K562 (cell line): ENCODE results near the gene WASF3. TPM values are rescaled to one million over a fixed set of nuclear protein-coding genes. Genes with fewer than 3 reads are reported as not detected.

ENCODE experiments used
- ATAC-seq: fragments of 200-7000 bp; cut with Tn5 transposase; 3 replicates; pipeline ENCODE4 v1.9.1; 2020; ENCODE audit warnings: moderate library complexity
- BruUV-seq: library from RNA; stranded (reverse); fragments of 400-500 nt; replicated peaks from 2 replicates; lab custom pipeline; 2021; lab: Mats Ljungman, UMichigan
- CTCF ChIA-PET: fragments of 300-600 bp; formaldehyde crosslinking; extraction: SDS; loops from one replicate; lab custom pipeline; 2021; ENCODE audit warnings: low intra/inter-chr PET ratio; lab: Yijun Ruan, JAX
- POLR2A ChIA-PET: fragments of 300-600, 350-650 bp; sonication (Branson Sonifier 250); formaldehyde crosslinking; extraction: SDS; loops from one replicate; lab custom pipeline; 2021; ENCODE audit warnings: antibody characterized with exemption, inconsistent platforms; lab: Yijun Ruan, JAX
- DNase-seq, 4 experiments: peaks; one replicate each; pipeline versions ENCODE4 v3.0.0 to v3.0.0-alpha.2; 2011 to 2018; ENCODE audit warnings: low spot score in 3 of 4, mixed read lengths in 3 of 4; ENCODE audit errors: extremely low read depth in 1 of 4
- FAIRE-seq: peaks from 2 replicates; lab custom pipeline; 2011; peaks lifted over from hg19 to GRCh38; lab: Jason Lieb, UNC
- H2AFZ ChIP-seq: 2 replicates; pipeline ENCODE4 v1.6.0; 2011; ENCODE audit warnings: low read depth, low read length, control low read depth, inconsistent platforms
- H3K27ac ChIP-seq: fragments of 200-600 bp; 3 replicates; pipeline ENCODE4 v1.8.0; 2011; ENCODE audit warnings: low read depth, mild to moderate bottlenecking, control low read depth, inconsistent platforms, low read length, moderate library complexity, mixed read lengths; ENCODE audit errors: extremely low read depth
- H3K27me3 ChIP-seq, 2 experiments: fragments of 300-600 bp in 1 of 2; 2 replicates in 1 of 2; 3 replicates in 1 of 2; pipeline versions ENCODE4 v1.6.0 to v1.8.0; 2011; ENCODE audit warnings: inconsistent platforms in 2 of 2, low read length in 2 of 2, mild to moderate bottlenecking in 1 of 2, mixed read lengths in 1 of 2, moderate library complexity in 1 of 2; ENCODE audit not compliant: control insufficient read depth in 2 of 2, insufficient read depth in 2 of 2
- H3K36me3 ChIP-seq: fragments of 300-600 bp; 3 replicates; pipeline ENCODE4 v1.8.0; 2011; ENCODE audit warnings: mild to moderate bottlenecking, low read length, inconsistent platforms; ENCODE audit not compliant: control insufficient read depth, insufficient read depth
- H3K4me1 ChIP-seq, 2 experiments: fragments of 200-600 bp in 1 of 2; replicated peaks in 1 of 2; 2 replicates in 1 of 2; 3 replicates in 1 of 2; pipeline versions ENCODE4 v1.5.1 to v1.8.0; 2011; ENCODE audit warnings: inconsistent platforms in 2 of 2, low read length in 2 of 2, mild to moderate bottlenecking in 1 of 2, mixed read lengths in 1 of 2, moderate library complexity in 1 of 2; ENCODE audit not compliant: control insufficient read depth in 2 of 2, insufficient read depth in 2 of 2
- H3K4me2 ChIP-seq: 2 replicates; pipeline ENCODE4 v1.6.1; 2011; ENCODE audit warnings: low read length, control low read depth, inconsistent platforms, mixed read lengths; ENCODE audit not compliant: insufficient read depth
- H3K4me3 ChIP-seq: fragments of 200-600 bp; sonication (generic), shearing (Covaris generic); 2 replicates; pipeline ENCODE4 v1.5.1; 2016; ENCODE audit warnings: control low read depth, inconsistent platforms
- H3K79me2 ChIP-seq: fragments of 200-600 bp; 3 replicates; pipeline ENCODE4 v1.8.0; 2011; ENCODE audit warnings: low read length, inconsistent platforms; ENCODE audit not compliant: control insufficient read depth, insufficient read depth
- H3K9ac ChIP-seq, 2 experiments: 2 replicates each; pipeline versions ENCODE4 v1.6.0 to v1.6.1; 2011; ENCODE audit warnings: low read depth in 2 of 2, low read length in 2 of 2, control low read depth in 1 of 2, inconsistent platforms in 1 of 2, mild to moderate bottlenecking in 1 of 2, mixed read lengths in 1 of 2; ENCODE audit not compliant: insufficient read depth in 1 of 2
- H3K9me1 ChIP-seq: one replicate; pipeline ENCODE4 v1.6.0; 2011; ENCODE audit warnings: inconsistent platforms, mild to moderate bottlenecking, low read length, moderate library complexity; ENCODE audit not compliant: control insufficient read depth, insufficient read depth
- H3K9me3 ChIP-seq: replicated peaks from 2 replicates; pipeline ENCODE4 v1.5.1; 2011; ENCODE audit warnings: low read depth, low read length, inconsistent platforms; ENCODE audit not compliant: control insufficient read depth, insufficient read depth
- H4K20me1 ChIP-seq: replicated peaks from 2 replicates; pipeline ENCODE4 v1.6.1; 2011; ENCODE audit warnings: low read length, inconsistent platforms, mixed read lengths; ENCODE audit not compliant: control insufficient read depth, insufficient read depth
- BACH1 ChIP-seq: fragments of 200-800 bp; sonication (Bioruptor generic); IDR thresholded peaks from 2 replicates; pipeline ENCODE4 v1.6.1; 2016; ENCODE audit warnings: missing genetic modification characterization, missing compliant biosample characterization
- HDAC8 ChIP-seq: fragments of 450-650 bp; IDR thresholded peaks from 2 replicates; pipeline ENCODE4 v1.6.1; 2016; ENCODE audit warnings: mild to moderate bottlenecking, missing genetic modification characterization, moderate library complexity, missing compliant biosample characterization
- HNRNPUL1 ChIP-seq: fragments of 200-400 bp; formaldehyde crosslinking; IDR thresholded peaks from 2 replicates; pipeline ENCODE4 v1.6.1; 2017; ENCODE audit warnings: low read length
- KAT7 ChIP-seq: sonication (generic); formaldehyde crosslinking; IDR thresholded peaks from 2 replicates; pipeline ENCODE4 v1.8.0; 2022; ENCODE audit warnings: missing genetic modification reagents, mild to moderate bottlenecking, borderline replicate concordance
- LARP7 ChIP-seq: fragments of 450-650 bp; IDR thresholded peaks from 2 replicates; pipeline ENCODE4 v1.6.1; 2016
- MIER1 ChIP-seq: fragments of 450-650 bp; IDR thresholded peaks from 2 replicates; pipeline ENCODE4 v1.6.1; 2016; ENCODE audit warnings: antibody characterized with exemption, mild to moderate bottlenecking, low read depth
- NFIC ChIP-seq: fragments of 450-650 bp; IDR thresholded peaks from 2 replicates; pipeline ENCODE4 v1.6.1; 2017; ENCODE audit warnings: mild to moderate bottlenecking, inconsistent platforms
- NR2F6 ChIP-seq: fragments of 450-650 bp; formaldehyde crosslinking; IDR thresholded peaks from 2 replicates; pipeline ENCODE4 v1.4.0; 2020; ENCODE audit warnings: mild to moderate bottlenecking
- PTBP1 ChIP-seq: fragments of 200-400 bp; formaldehyde crosslinking; IDR thresholded peaks from 2 replicates; pipeline ENCODE4 v1.6.1; 2017; ENCODE audit warnings: low read depth, low read length
- RBFOX2 ChIP-seq: fragments of 200-400 bp; formaldehyde crosslinking; IDR thresholded peaks from 2 replicates; pipeline ENCODE4 v1.6.1; 2017; ENCODE audit warnings: low read depth, mild to moderate bottlenecking, low read length, moderate library complexity
- SAFB ChIP-seq: fragments of 200-400 bp; formaldehyde crosslinking; IDR thresholded peaks from 2 replicates; pipeline ENCODE4 v1.6.1; 2017; ENCODE audit warnings: low read depth, low read length, borderline replicate concordance
- SMAD4 ChIP-seq: fragments of 250-450 bp; sonication (Bioruptor Pico); conservative IDR thresholded peaks from 2 replicates; pipeline ENCODE4 v1.8.0; 2021; ENCODE audit warnings: inconsistent platforms, mild to moderate bottlenecking, moderate library complexity
- ZFPM2 ChIP-seq: fragments of 250-450 bp; sonication (Bioruptor Pico); IDR thresholded peaks from 2 replicates; pipeline ENCODE4 v1.5.1; 2022; ENCODE audit warnings: mild to moderate bottlenecking
- ZNF23 ChIP-seq: fragments of 250-450 bp; sonication (Bioruptor Pico); IDR thresholded peaks from 2 replicates; pipeline ENCODE4 v1.4.0; 2020; ENCODE audit warnings: mild to moderate bottlenecking
- ZNF316 ChIP-seq: fragments of 450-650 bp; IDR thresholded peaks from 2 replicates; pipeline ENCODE4 v1.6.1; 2016
- ZNF431 ChIP-seq: sonication (generic); formaldehyde crosslinking; IDR thresholded peaks from 2 replicates; pipeline ENCODE4 v1.8.0; 2022; ENCODE audit warnings: mild to moderate bottlenecking, missing genetic modification reagents
- WGBS: fragments of 100-300 bp; shearing (Covaris generic); methylation state at CpG from one replicate; pipeline ENCODE4 v1.1.6; 2016; ENCODE audit warnings: low coverage, mixed read lengths; ENCODE audit not compliant: insufficient coverage; ENCODE audit errors: missing lambda C conversion rate; 5-methylcytosine and 5-hydroxymethylcytosine counted together
- in situ Hi-C: fragments of 300-500 bp; cut with MboI; formaldehyde crosslinking; loops from 4 replicates; pipeline ENCODE4 v1.15.0; 2018; ENCODE audit warnings: inconsistent platforms, mixed read lengths
- intact Hi-C: fragments of 100-400 bp; cut with micrococcal nuclease; formaldehyde crosslinking; loops from 2 replicates; pipeline ENCODE4 v1.14.2; 2022
- polyA plus RNA-seq, 8 experiments: library from polyadenylated mRNA; depleted of rRNA in 4 of 8; stranded (reverse) in 5 of 8; unstranded in 3 of 8; fragments of >200 nt; fragmentation: Nextera tagmentation in 2 of 8; fragmentation: Illumina TruSeq in 1 of 8; extraction: Ambion mirVana in 2 of 8; extraction: Trizol in 1 of 8; gene quantifications; 2 replicates each; pipeline versions ENCODE4 v1.2.1 to v1.2.3, GENCODE V29; 2011 to 2014; ENCODE audit warnings: inconsistent platforms in 1 of 8, missing spikeins in 1 of 8
- total RNA-seq, 7 experiments: library from RNA; depleted of rRNA in 6 of 7; stranded (reverse); fragments of >200 nt in 6 of 7; fragmentation: Illumina TruSeq in 2 of 7; extraction: Trizol in 2 of 7; gene quantifications; 2 replicates each; pipeline versions ENCODE4 v1.2.1 to v1.2.3, GENCODE V29; 2011 to 2021; ENCODE audit warnings: low replicate concordance in 1 of 7
- TF ChIP-seq, protein P1 (sequence below): fragments of 250-450 bp; sonication (Bioruptor Pico); IDR thresholded peaks from 2 replicates; pipeline ENCODE4 v1.8.0; 2022; ENCODE audit warnings: moderate library complexity, mild to moderate bottlenecking, inconsistent platforms
- TF ChIP-seq, protein P2 (sequence below): sonication (generic); formaldehyde crosslinking; IDR thresholded peaks from 2 replicates; pipeline ENCODE4 v1.8.1; 2023; ENCODE audit warnings: mild to moderate bottlenecking, missing genetic modification reagents
- TF ChIP-seq, protein P3 (sequence below), 2 experiments: fragments of 450-650 bp in 1 of 2; sonication (generic) in 1 of 2; formaldehyde crosslinking; conservative IDR thresholded peaks; 2 replicates each; pipeline versions ENCODE4 v1.4.0 to v1.8.1; 2020 to 2022; ENCODE audit warnings: mild to moderate bottlenecking in 1 of 2, missing genetic modification reagents in 1 of 2

Gene WASF3
- total and polyA plus RNA-seq, 9 of the 15 experiments (the other 6 are each of a cell fraction or from before 2014, with no cell fraction given): 0.04 to 0.43 (median 0.11) TPM

DNA sequence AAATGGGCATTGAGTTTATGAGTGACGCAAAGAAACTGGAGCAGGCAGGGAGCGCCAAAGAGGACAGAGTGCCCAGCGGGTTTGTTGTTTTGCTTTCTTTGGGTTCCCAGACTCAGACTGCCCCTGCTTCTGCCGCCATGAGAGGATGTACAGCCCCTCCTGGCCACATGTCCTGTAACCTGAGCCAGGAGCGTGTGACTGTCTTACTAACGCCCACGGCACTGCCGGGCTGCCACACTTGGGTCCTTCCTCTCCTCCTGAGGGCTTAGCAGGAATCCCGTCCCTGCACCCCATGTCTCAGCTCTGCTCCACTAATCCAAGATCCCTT lies 122.6 kb downstream of the WASF3 start (continued):
- TF ChIP-seq, protein P1, sequence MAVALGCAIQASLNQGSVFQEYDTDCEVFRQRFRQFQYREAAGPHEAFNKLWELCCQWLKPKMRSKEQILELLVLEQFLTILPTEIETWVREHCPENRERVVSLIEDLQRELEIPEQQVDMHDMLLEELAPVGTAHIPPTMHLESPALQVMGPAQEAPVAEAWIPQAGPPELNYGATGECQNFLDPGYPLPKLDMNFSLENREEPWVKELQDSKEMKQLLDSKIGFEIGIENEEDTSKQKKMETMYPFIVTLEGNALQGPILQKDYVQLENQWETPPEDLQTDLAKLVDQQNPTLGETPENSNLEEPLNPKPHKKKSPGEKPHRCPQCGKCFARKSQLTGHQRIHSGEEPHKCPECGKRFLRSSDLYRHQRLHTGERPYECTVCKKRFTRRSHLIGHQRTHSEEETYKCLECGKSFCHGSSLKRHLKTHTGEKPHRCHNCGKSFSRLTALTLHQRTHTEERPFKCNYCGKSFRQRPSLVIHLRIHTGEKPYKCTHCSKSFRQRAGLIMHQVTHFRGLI (CRISPR knock-in tag): no peak
- no peak for TF ChIP-seq HDAC8

DNA sequence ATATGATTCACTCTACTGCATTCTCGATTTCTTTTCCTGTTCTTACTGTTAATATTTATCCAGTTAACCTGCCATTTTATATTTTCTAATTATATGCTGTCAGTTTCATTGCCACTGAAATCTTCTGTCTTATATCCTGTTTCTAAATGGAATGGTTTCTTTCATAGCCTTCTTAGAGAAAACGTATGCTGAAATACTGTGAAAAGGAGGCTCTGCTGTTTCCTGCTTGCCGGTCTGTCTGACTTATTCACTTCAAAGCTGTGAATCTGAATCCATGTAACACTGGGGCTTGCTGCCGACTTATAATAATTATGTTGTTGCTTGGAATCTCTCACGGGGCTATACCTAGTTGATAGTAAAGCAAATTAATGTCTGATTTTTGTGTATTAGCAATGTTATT lies 123.1 kb downstream of the WASF3 start:
- H3K4me3 ChIP-seq: no peak overlapping the region
- peaks cover 0 to 20% of the 10 kb centered on the region in 2 experiments; a peak in 2 of 5 replicates for H3K27me3 ChIP-seq
- no peak for TF ChIP-seq ZNF23 (CRISPR knock-in tag)
- TF ChIP-seq MIER1: no peak
- TF ChIP-seq HNRNPUL1: no peak
- no peak for TF ChIP-seq PTBP1
- no peak for TF ChIP-seq SAFB
- no peak for TF ChIP-seq NR2F6 (CRISPR knock-in tag)
- no peak for TF ChIP-seq ZNF431 (CRISPR knock-in tag)
- no peak for TF ChIP-seq LARP7
- TF ChIP-seq, protein P2, sequence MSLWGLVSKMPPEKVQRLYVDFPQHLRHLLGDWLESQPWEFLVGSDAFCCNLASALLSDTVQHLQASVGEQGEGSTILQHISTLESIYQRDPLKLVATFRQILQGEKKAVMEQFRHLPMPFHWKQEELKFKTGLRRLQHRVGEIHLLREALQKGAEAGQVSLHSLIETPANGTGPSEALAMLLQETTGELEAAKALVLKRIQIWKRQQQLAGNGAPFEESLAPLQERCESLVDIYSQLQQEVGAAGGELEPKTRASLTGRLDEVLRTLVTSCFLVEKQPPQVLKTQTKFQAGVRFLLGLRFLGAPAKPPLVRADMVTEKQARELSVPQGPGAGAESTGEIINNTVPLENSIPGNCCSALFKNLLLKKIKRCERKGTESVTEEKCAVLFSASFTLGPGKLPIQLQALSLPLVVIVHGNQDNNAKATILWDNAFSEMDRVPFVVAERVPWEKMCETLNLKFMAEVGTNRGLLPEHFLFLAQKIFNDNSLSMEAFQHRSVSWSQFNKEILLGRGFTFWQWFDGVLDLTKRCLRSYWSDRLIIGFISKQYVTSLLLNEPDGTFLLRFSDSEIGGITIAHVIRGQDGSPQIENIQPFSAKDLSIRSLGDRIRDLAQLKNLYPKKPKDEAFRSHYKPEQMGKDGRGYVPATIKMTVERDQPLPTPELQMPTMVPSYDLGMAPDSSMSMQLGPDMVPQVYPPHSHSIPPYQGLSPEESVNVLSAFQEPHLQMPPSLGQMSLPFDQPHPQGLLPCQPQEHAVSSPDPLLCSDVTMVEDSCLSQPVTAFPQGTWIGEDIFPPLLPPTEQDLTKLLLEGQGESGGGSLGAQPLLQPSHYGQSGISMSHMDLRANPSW: no peak
- TF ChIP-seq BACH1 (tag): no peak
- TF ChIP-seq RBFOX2: no peak
- TF ChIP-seq SMAD4 (CRISPR knock-in tag): no peak
- no peak for TF ChIP-seq KAT7 (CRISPR knock-in tag)
- no peak for TF ChIP-seq ZNF316
- no peak for TF ChIP-seq ZFPM2 (CRISPR knock-in tag)
- TF ChIP-seq, protein P3, sequence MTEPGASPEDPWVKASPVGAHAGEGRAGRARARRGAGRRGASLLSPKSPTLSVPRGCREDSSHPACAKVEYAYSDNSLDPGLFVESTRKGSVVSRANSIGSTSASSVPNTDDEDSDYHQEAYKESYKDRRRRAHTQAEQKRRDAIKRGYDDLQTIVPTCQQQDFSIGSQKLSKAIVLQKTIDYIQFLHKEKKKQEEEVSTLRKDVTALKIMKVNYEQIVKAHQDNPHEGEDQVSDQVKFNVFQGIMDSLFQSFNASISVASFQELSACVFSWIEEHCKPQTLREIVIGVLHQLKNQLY (CRISPR knock-in tag; conservative IDR thresholded peaks at IDR 0.05): no peak
- no peak for TF ChIP-seq NFIC
- WGBS: 0% methylated on average over 5 of the region's 5 CpGs
- ATAC-seq (no peak), FAIRE-seq (no peak), DNase-seq (no peak)
- POLR2A ChIA-PET: no interaction called here
- no peak overlapping the region for H2AFZ ChIP-seq
- in situ Hi-C loops: no loop called here
- no peaks in the 10 kb centered on the region for H3K9me3 ChIP-seq
- H3K9ac ChIP-seq: no peak overlapping the region
- no peaks in the 10 kb centered on the region for H3K79me2 ChIP-seq
- no peaks in the 10 kb centered on the region for H3K36me3 ChIP-seq
- H3K27ac ChIP-seq: no peak overlapping the region
- no peaks in the 10 kb centered on the region for H4K20me1 ChIP-seq
- no TSS peak for BruUV-seq
- intact Hi-C loops: no loop called here
- CTCF ChIA-PET: no interaction called here
- no peaks in the 10 kb centered on the region for H3K4me1 ChIP-seq
- H3K4me2 ChIP-seq: no peak overlapping the region
- H3K9me1 ChIP-seq: no peaks in the 10 kb centered on the region
